Neural cell (in vitro differentiated cells): Measurements from ENCODE around the gene ORM2. TPM values are rescaled to one million over a fixed set of nuclear protein-coding genes. Genes with fewer than 3 reads are reported as not detected.

Experiments used
- H2AFZ ChIP-seq: fragments of 200-600, 300-800 bp; sonication (generic), shearing (Covaris generic); 2 replicates; pipeline ENCODE4 v1.6.0; 2014; ENCODE audit warnings: low read depth, mild to moderate bottlenecking, antibody characterized with exemption, low read length, moderate library complexity
- H3F3A ChIP-seq: fragments of 200-600 bp; shearing (Covaris generic); 2 replicates; pipeline ENCODE4 v1.6.1; 2016; ENCODE audit warnings: mild to moderate bottlenecking, moderate library complexity, mixed read lengths, antibody characterized with exemption, low read length; ENCODE audit not compliant: insufficient read depth, poor library complexity, severe bottlenecking
- H3K27ac ChIP-seq: fragments of 200-600, 300-800 bp; sonication (generic), shearing (Covaris generic); 2 replicates; pipeline ENCODE4 v1.5.1; 2014; ENCODE audit warnings: mild to moderate bottlenecking, low read length, moderate library complexity
- H3K27me3 ChIP-seq: fragments of 300-800, 200-600 bp; sonication (generic), shearing (Covaris generic); 2 replicates; pipeline ENCODE4 v1.6.0; 2014; ENCODE audit warnings: mild to moderate bottlenecking, low read depth, low read length, moderate library complexity; ENCODE audit not compliant: insufficient read depth
- H3K36me3 ChIP-seq: fragments of 300-800, 200-600 bp; sonication (generic), shearing (Covaris generic); 2 replicates; pipeline ENCODE4 v1.5.1; 2014; ENCODE audit warnings: mild to moderate bottlenecking, antibody characterized with exemption, low read length, moderate library complexity; ENCODE audit not compliant: insufficient read depth
- H3K4me2 ChIP-seq: fragments of 300-800, 200-600 bp; sonication (generic), shearing (Covaris generic); 2 replicates; pipeline ENCODE4 v1.6.0; 2014; ENCODE audit warnings: mild to moderate bottlenecking, low read length
- H3K4me3 ChIP-seq: fragments of 300-800, 200-600 bp; sonication (generic), shearing (Covaris generic); 2 replicates; pipeline ENCODE4 v1.5.1; 2014; ENCODE audit warnings: mild to moderate bottlenecking, low read length, moderate library complexity
- H3K79me2 ChIP-seq: fragments of 200-600 bp; shearing (Covaris generic); replicated peaks from 2 replicates; pipeline ENCODE4 v1.6.0; 2014; ENCODE audit warnings: mild to moderate bottlenecking, low read length, moderate library complexity; ENCODE audit not compliant: insufficient read depth
- H3K9ac ChIP-seq: fragments of 300-800, 200-600 bp; sonication (generic), shearing (Covaris generic); 2 replicates; pipeline ENCODE4 v1.6.1; 2016; ENCODE audit warnings: mild to moderate bottlenecking, low read length, mixed read lengths
- H3K9me2 ChIP-seq: fragments of 200-600 bp; shearing (Covaris generic); 2 replicates; pipeline ENCODE4 v1.6.1; 2016; ENCODE audit warnings: mild to moderate bottlenecking, low read length, mixed read lengths; ENCODE audit not compliant: insufficient read depth
- H3K9me3 ChIP-seq: fragments of 200-600, 300-800 bp; sonication (generic), shearing (Covaris generic); 2 replicates; pipeline ENCODE4 v1.6.1; 2016; ENCODE audit warnings: mild to moderate bottlenecking, mixed run types, low read length, moderate library complexity, mixed read lengths
- H4K20me1 ChIP-seq: fragments of 200-600 bp; shearing (Covaris generic); 2 replicates; pipeline ENCODE4 v1.6.1; 2016; ENCODE audit warnings: mild to moderate bottlenecking, mixed run types; ENCODE audit not compliant: insufficient read depth
- CTCF ChIP-seq: fragments of 450-650 bp; IDR thresholded peaks from 2 replicates; pipeline ENCODE4 v1.5.1; 2014; ENCODE audit warnings: antibody characterized with exemption, mild to moderate bottlenecking, moderate library complexity; ENCODE audit not compliant: poor library complexity, severe bottlenecking
- EP300 ChIP-seq: fragments of 450-650 bp; conservative IDR thresholded peaks from 2 replicates; pipeline ENCODE4 v1.6.1; 2014; ENCODE audit warnings: antibody characterized with exemption, mild to moderate bottlenecking, moderate library complexity; ENCODE audit not compliant: poor library complexity, severe bottlenecking
- EZH2 ChIP-seq: fragments of 200-600, 300-800 bp; shearing (Covaris generic), sonication (generic); IDR thresholded peaks from 2 replicates; pipeline ENCODE4 v1.6.1; 2014; ENCODE audit warnings: antibody characterized with exemption, low read length, borderline replicate concordance, mild to moderate bottlenecking; ENCODE audit not compliant: insufficient read depth, poor library complexity, severe bottlenecking
- MXI1 ChIP-seq: fragments of 450-650 bp; conservative IDR thresholded peaks from 2 replicates; pipeline ENCODE4 v1.6.1; 2014; ENCODE audit warnings: antibody characterized with exemption, mild to moderate bottlenecking; ENCODE audit not compliant: poor library complexity, severe bottlenecking
- POLR2AphosphoS5 ChIP-seq: IDR thresholded peaks from 2 replicates; pipeline ENCODE4 v1.6.1; 2012
- RAD21 ChIP-seq: fragments of 450-650 bp; conservative IDR thresholded peaks from 2 replicates; pipeline ENCODE4 v1.6.1; 2014; ENCODE audit warnings: antibody characterized with exemption, mild to moderate bottlenecking, moderate library complexity
- SMC3 ChIP-seq: fragments of 450-650 bp; conservative IDR thresholded peaks from 2 replicates; pipeline ENCODE4 v1.6.1; 2014; ENCODE audit warnings: antibody characterized with exemption, mild to moderate bottlenecking, moderate library complexity; ENCODE audit not compliant: poor library complexity
- TAF1 ChIP-seq: IDR thresholded peaks from 2 replicates; pipeline ENCODE4 v1.6.1; 2012; ENCODE audit warnings: low read depth
- polyA plus RNA-seq: library from polyadenylated mRNA; depleted of rRNA; stranded (reverse); fragments of >200 nt; gene quantifications from 2 replicates; pipeline ENCODE4 v1.2.3, GENCODE V29; 2014
- TF ChIP-seq, protein P1 (sequence below): IDR thresholded peaks from 2 replicates; pipeline ENCODE4 v1.6.1; 2012; ENCODE audit warnings: borderline replicate concordance

The ORM2 gene
- polyA plus RNA-seq, 1 donor from 2014 or later = not detected

DNA sequence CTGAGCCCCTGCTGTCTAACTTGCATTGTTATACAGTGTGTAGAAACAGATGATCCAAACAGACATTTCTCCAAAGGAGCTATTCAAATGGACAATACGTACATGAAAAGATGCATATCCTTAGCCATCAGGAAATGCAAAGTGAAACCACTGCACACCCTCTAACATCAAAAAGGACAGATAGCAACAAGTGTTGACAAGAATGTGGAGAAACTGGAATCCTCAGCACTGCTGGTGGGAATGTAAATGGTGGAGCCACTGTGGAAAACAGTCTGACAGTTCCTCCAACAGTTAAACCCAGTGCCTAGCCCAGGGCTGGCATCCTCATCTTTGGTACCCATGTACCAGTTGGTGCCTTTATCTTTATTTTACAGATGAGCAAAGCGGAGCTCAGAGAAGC lies 8.5 kb downstream of the ORM2 start:
- no peak overlapping the region for H3K9ac ChIP-seq
- no peak for TF ChIP-seq POLR2AphosphoS5
- no peak for TF ChIP-seq SMC3
- TF ChIP-seq EZH2 = no peak
- TF ChIP-seq MXI1 = no peak
- TF ChIP-seq EP300 = no peak
- no peak for TF ChIP-seq CTCF
- TF ChIP-seq, protein P1, sequence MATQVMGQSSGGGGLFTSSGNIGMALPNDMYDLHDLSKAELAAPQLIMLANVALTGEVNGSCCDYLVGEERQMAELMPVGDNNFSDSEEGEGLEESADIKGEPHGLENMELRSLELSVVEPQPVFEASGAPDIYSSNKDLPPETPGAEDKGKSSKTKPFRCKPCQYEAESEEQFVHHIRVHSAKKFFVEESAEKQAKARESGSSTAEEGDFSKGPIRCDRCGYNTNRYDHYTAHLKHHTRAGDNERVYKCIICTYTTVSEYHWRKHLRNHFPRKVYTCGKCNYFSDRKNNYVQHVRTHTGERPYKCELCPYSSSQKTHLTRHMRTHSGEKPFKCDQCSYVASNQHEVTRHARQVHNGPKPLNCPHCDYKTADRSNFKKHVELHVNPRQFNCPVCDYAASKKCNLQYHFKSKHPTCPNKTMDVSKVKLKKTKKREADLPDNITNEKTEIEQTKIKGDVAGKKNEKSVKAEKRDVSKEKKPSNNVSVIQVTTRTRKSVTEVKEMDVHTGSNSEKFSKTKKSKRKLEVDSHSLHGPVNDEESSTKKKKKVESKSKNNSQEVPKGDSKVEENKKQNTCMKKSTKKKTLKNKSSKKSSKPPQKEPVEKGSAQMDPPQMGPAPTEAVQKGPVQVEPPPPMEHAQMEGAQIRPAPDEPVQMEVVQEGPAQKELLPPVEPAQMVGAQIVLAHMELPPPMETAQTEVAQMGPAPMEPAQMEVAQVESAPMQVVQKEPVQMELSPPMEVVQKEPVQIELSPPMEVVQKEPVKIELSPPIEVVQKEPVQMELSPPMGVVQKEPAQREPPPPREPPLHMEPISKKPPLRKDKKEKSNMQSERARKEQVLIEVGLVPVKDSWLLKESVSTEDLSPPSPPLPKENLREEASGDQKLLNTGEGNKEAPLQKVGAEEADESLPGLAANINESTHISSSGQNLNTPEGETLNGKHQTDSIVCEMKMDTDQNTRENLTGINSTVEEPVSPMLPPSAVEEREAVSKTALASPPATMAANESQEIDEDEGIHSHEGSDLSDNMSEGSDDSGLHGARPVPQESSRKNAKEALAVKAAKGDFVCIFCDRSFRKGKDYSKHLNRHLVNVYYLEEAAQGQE = no peak
- no peak for TF ChIP-seq TAF1
- TF ChIP-seq RAD21 = no peak
- H2AFZ ChIP-seq = no peak overlapping the region
- no peak overlapping the region for H3K4me3 ChIP-seq
- H3K27ac ChIP-seq = no peak overlapping the region
- no peaks in the 10 kb centered on the region for H3K36me3 ChIP-seq
- no peak overlapping the region for H3K4me2 ChIP-seq
- no peaks in the 10 kb centered on the region for H3K27me3 ChIP-seq
- H3F3A ChIP-seq = no peaks in the 10 kb centered on the region
- no peaks in the 10 kb centered on the region for H3K9me2 ChIP-seq
- H4K20me1 ChIP-seq = no peaks in the 10 kb centered on the region
- no peaks in the 10 kb centered on the region for H3K9me3 ChIP-seq
- no peaks in the 10 kb centered on the region for H3K79me2 ChIP-seq

- H3K9me3 ChIP-seq = no peaks in the 10 kb centered on the region
- no peaks in the 10 kb centered on the region for H4K20me1 ChIP-seq
- no peak overlapping the region for H2AFZ ChIP-seq
- no peak overlapping the region for H3K27ac ChIP-seq
- H3K9me2 ChIP-seq = no peaks in the 10 kb centered on the region
- H3K9ac ChIP-seq = no peak overlapping the region
- no peaks in the 10 kb centered on the region for H3F3A ChIP-seq
- TF ChIP-seq EP300 (no peak), POLR2AphosphoS5 (no peak), EZH2 (no peak), CTCF (no peak), TAF1 (no peak), RAD21 (peak; percentile 20)
- TF ChIP-seq, protein P1 = no peak
- no peak overlapping the region for H3K4me3 ChIP-seq
- H3K36me3 ChIP-seq = no peaks in the 10 kb centered on the region
- no peaks in the 10 kb centered on the region for H3K79me2 ChIP-seq
- H3K4me2 ChIP-seq = no peak overlapping the region
- no peaks in the 10 kb centered on the region for H3K27me3 ChIP-seq
Measured at GRCh38 chr9:114339130-114339908, 9.7 kb downstream of the ORM2 start.
